H1 (cell line): ENCODE data around the gene CEP85L. TPM values are rescaled to one million over a fixed set of nuclear protein-coding genes. Genes with fewer than 3 reads are reported as not detected.

Experiments used
- CHD7 ChIP-seq: fragments of 300-600 bp; sonication (generic); IDR thresholded peaks from 2 replicates; pipeline ENCODE4 v1.7.1; 2012; ENCODE audit warnings: low read length, moderate library complexity, mild to moderate bottlenecking, inconsistent platforms; ENCODE audit not compliant: insufficient replicate concordance
- KDM4A ChIP-seq: IDR thresholded peaks from one replicate; pipeline ENCODE4 v1.7.1; 2012; ENCODE audit warnings: low read depth, mild to moderate bottlenecking, moderate library complexity, low read length, inconsistent platforms; ENCODE audit not compliant: severe bottlenecking
- MAX ChIP-seq: IDR thresholded peaks from 2 replicates; pipeline ENCODE4 v1.6.1; 2012; ENCODE audit warnings: inconsistent platforms
- YY1 ChIP-seq: IDR thresholded peaks from 2 replicates; pipeline ENCODE4 v1.6.1; 2011; ENCODE audit warnings: low read depth, mild to moderate bottlenecking, low read length
- polyA plus RNA-seq, 7 experiments: library from polyadenylated mRNA; depleted of rRNA in 3 of 7; stranded (reverse) in 5 of 7; unstranded in 2 of 7; fragments of >200 nt in 5 of 7; fragments of 200-250 nt in 2 of 7; gene quantifications; 1 replicate in 5 of 7; 2 replicates in 1 of 7; 4 replicates in 1 of 7; pipeline versions ENCODE4 v1.2.1 to v1.2.3, GENCODE V29; 2011 to 2013; ENCODE audit warnings: missing spikeins in 2 of 7, mixed read lengths in 2 of 7
- total RNA-seq: library from RNA; stranded (reverse); fragmentation: NEBNext Ultra II Directional; extraction: Animal tissue kit (Norgen Biotek cat#: 25700); gene quantifications from 2 replicates; pipeline ENCODE4 v1.2.1, GENCODE V29; 2021

Gene CEP85L
- total and polyA plus RNA-seq, 2 of the 8 experiments (the other 6 are each of a cell fraction or from before 2014, with no cell fraction given): 3.2 to 27.6 TPM

GRCh38 chr6:118669561-118669960 lies 18.2 kb upstream of the CEP85L start (continued):
- TF ChIP-seq CHD7 (no peak), MAX (no peak), YY1 (no peak), KDM4A (no peak)
